ENCODE results near the gene CFAP57. TPM values are rescaled to one million over a fixed set of nuclear protein-coding genes. Genes with fewer than 3 reads are reported as not detected.
A peak's percentile ranks its signal among the peaks of the same experiment; 100 is the strongest.

The CFAP57 gene
- total and polyA plus RNA-seq, 2 of the 4 experiments (the other 2 are of a cell fraction), result 0.29 to 0.36 TPM

DNA sequence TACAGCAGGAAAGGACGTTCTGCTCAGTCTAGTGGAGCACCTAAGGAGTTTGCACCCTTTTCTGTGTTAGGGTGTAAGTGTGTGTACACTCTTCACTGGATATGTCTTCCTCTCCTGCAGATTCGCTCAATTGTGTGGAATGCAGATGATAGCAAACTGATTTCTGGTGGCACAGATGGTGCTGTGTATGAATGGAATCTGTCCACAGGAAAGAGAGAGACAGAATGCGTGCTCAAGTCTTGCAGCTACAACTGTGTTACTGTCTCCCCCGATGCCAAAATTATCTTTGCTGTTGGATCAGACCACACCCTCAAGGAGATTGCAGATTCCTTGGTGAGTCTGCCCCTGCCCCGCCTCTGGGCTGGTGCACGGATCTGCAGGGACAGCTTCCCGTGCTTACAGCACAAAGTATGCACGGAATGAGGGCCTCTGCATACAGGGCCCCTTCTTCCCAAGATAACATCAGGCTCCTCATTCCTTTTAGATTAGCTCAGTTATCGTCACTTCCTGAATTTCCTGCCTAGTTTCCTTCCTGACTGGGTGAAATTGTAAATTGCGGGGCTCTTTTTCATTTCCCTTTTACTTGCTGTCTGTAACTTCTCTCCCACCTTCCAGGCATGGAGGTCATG, 34.6 kb downstream of the CFAP57 start:
- Histone ChIP-seq H3K56ac (ENCODE audit: extremely low read depth, insufficient read depth, low read length) (peak overlapping the region; percentile 96), H3K18ac (ENCODE audit: low read depth, low read length) (peak overlapping the region; percentile 98), H3K14ac (replicated peaks; ENCODE audit: low read depth, low read length) (peak overlapping the region; percentile 93), H2AFZ (replicated peaks; ENCODE audit: low read length, poor library complexity) (peak overlapping the region; percentile 75), H2AK5ac (ENCODE audit: low read depth, low read length) (peak overlapping the region; percentile 97), H3K4me1 (ENCODE audit: control insufficient read depth, insufficient read depth, low read length) (peaks cover 18% of the 10 kb centered on the region), H4K5ac (ENCODE audit: low read depth, low read length) (peak overlapping the region; percentile 97), H2BK20ac (ENCODE audit: low read depth, low read length) (peak overlapping the region; percentile 100), H3K9me3 (ENCODE audit: control insufficient read depth, insufficient read depth, low read length) (no peaks in the 10 kb centered on the region), H2BK5ac (ENCODE audit: low read depth, low read length, poor library complexity, severe bottlenecking) (peak overlapping the region; percentile 100), H2AK9ac (replicated peaks; ENCODE audit: low read depth, low read length, poor library complexity) (peak overlapping the region; percentile 92), H3K4me3 (ENCODE audit: insufficient read depth, low read depth, low read length) (peak overlapping the region; percentile 31; the same call in 1 of the 2 replicates), H3K79me1 (ENCODE audit: low read depth in 1 of 2, low read length in 2 of 2) (peaks cover 0 to 7% of the 10 kb centered on the region in 2 experiments; a peak in 2 of 4 replicates), H4K8ac (ENCODE audit: low read depth in 2 of 2, low read length in 2 of 2) (peak overlapping the region; percentile 78 to 98), H4K20me1 (ENCODE audit: insufficient read depth, low read length) (no peaks in the 10 kb centered on the region), H4K91ac (ENCODE audit: insufficient read depth, low read depth, low read length) (peak overlapping the region; percentile 98), H3K9ac (ENCODE audit: low read depth, low read length) (peak overlapping the region; percentile 72), H2BK120ac (ENCODE audit: low read depth, low read length) (peak overlapping the region; percentile 99), H3K9me1 (ENCODE audit: insufficient read depth, low read length) (peaks cover 27% of the 10 kb centered on the region), H3K36me3 (ENCODE audit: control insufficient read depth, insufficient read depth, low read length) (no peaks in the 10 kb centered on the region), H3K27ac (ENCODE audit: insufficient read depth, low read length) (peak overlapping the region; percentile 97), H3K4me2 (ENCODE audit: low read depth, low read length) (peak overlapping the region; percentile 81), H3K4ac (ENCODE audit: low read depth, low read length) (peak overlapping the region; percentile 99), H3K27me3 (ENCODE audit: control insufficient read depth, insufficient read depth, low read length) (no peaks in the 10 kb centered on the region), H2BK15ac (ENCODE audit: low read depth, low read length) (peak overlapping the region; percentile 97), H3K23ac (ENCODE audit: low read depth, low read length) (peak overlapping the region; percentile 95)
- intact Hi-C loops (cut with micrococcal nuclease), result loop anchor here (1.0 kb wide), 1 partner anchor 34 kb away; the partner anchor contains the start of genes CFAP57 and EBNA1BP2
- ChIA-PET POLR2A (ENCODE audit: unreplicated experiment) (interaction anchor here (0.5 to 1.0 kb wide), 5 partner anchors 9 to 146 kb away, joined by 3 to 5 read pairs (median 3); partner anchors contain the start of gene EBNA1BP2), CTCF (no interaction called here)
- dilution Hi-C loops (cut with HindIII; ENCODE audit: low sequenced_read_pairs, unreplicated experiment), result no loop called here
- WGBS, 2 experiments (ENCODE audit: extremely low coverage in 2 of 2, insufficient read length in 1 of 2), result 8% methylated on average over 7 of the region's 10 CpGs; no CpG with 5 or more reads in 1 of the 2 experiments
- in situ Hi-C loops (cut with MboI; ENCODE audit: low sequenced_read_pairs), result no loop called here
- DNase-seq (peak; percentile 98), ATAC-seq (ENCODE audit: low read depth) (peak; percentile 96)
- BruUV-seq (replicated peaks), result no TSS peak
- TF ChIP-seq CEBPB (IDR thresholded peaks at IDR 0.05; ENCODE audit: low read depth, low read length), result peak; percentile 23; the same call in 1 of the 2 replicates
- peak; percentile 81; the same call in 1 of the 2 replicates for TF ChIP-seq MAZ (IDR thresholded peaks at IDR 0.05; ENCODE audit: borderline replicate concordance, low read depth, low read length)
- TF ChIP-seq MXI1 (IDR thresholded peaks at IDR 0.05; ENCODE audit: borderline replicate concordance, low read depth, low read length), result no peak
- peak; percentile 91 for TF ChIP-seq BHLHE40 (IDR thresholded peaks at IDR 0.05; ENCODE audit: low read depth, low read length)
- TF ChIP-seq RCOR1 (IDR thresholded peaks at IDR 0.05; ENCODE audit: insufficient replicate concordance, low read length), result peak; percentile 23
- TF ChIP-seq RAD21 (IDR thresholded peaks at IDR 0.05; ENCODE audit: low read length), result peak; percentile 17; the same call in 1 of the 2 replicates
- no peak for TF ChIP-seq FOS (IDR thresholded peaks at IDR 0.05; ENCODE audit: low read depth, low read length)
- TF ChIP-seq, protein P1, sequence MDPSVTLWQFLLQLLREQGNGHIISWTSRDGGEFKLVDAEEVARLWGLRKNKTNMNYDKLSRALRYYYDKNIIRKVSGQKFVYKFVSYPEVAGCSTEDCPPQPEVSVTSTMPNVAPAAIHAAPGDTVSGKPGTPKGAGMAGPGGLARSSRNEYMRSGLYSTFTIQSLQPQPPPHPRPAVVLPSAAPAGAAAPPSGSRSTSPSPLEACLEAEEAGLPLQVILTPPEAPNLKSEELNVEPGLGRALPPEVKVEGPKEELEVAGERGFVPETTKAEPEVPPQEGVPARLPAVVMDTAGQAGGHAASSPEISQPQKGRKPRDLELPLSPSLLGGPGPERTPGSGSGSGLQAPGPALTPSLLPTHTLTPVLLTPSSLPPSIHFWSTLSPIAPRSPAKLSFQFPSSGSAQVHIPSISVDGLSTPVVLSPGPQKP (IDR thresholded peaks at IDR 0.05; ENCODE audit: borderline replicate concordance, low read depth, low read length), result no peak
- peak; percentile 62; the same call in 1 of the 2 replicates for TF ChIP-seq POLR2A (IDR thresholded peaks at IDR 0.05; ENCODE audit: low read depth, low read length)
- TF ChIP-seq MAFK (IDR thresholded peaks at IDR 0.05; ENCODE audit: low read depth, low read length), result 0 out of 2 replicates have a peak, but pooled peaks have one; percentile 18

Data from IMR-90 (cell line).